ENCODE results near the gene ENTHD1. TPM values are rescaled to one million over a fixed set of nuclear protein-coding genes. Genes with fewer than 3 reads are reported as not detected.

Gene ENTHD1
- total RNA-seq, 1 donor from 2014 or later, result not detected

- no peaks in the 10 kb centered on the region for H3K36me3 Mint-ChIP-seq (ENCODE audit: low read depth)
- H3K4me1 Mint-ChIP-seq (ENCODE audit: low read depth), result peaks cover 4% of the 10 kb centered on the region
- no peak overlapping the region for H3K27ac Mint-ChIP-seq (ENCODE audit: unreplicated experiment)
- TF ChIP-seq CTCF (IDR thresholded peaks at IDR 0.05), result no peak
- H3K9me3 Mint-ChIP-seq (ENCODE audit: low read depth), result no peaks in the 10 kb centered on the region
- no peak for DNase-seq (ENCODE audit: low spot score)
- H3K4me3 Mint-ChIP-seq (ENCODE audit: unreplicated experiment), result no peak overlapping the region
- H3K27me3 Mint-ChIP-seq (ENCODE audit: low read depth), result peaks cover 25% of the 10 kb centered on the region
Observed at GRCh38 chr22:39916496-39916895, 22.9 kb upstream of the ENTHD1 start.

- H3K36me3 Mint-ChIP-seq (ENCODE audit: low read depth), result no peaks in the 10 kb centered on the region
- H3K27me3 Mint-ChIP-seq (ENCODE audit: low read depth), result peaks cover 21% of the 10 kb centered on the region
- H3K9me3 Mint-ChIP-seq (ENCODE audit: low read depth), result no peaks in the 10 kb centered on the region
- no peak for DNase-seq (ENCODE audit: low spot score)
- H3K27ac Mint-ChIP-seq (ENCODE audit: unreplicated experiment), result no peak overlapping the region
- H3K4me3 Mint-ChIP-seq (ENCODE audit: unreplicated experiment), result no peak overlapping the region
- H3K4me1 Mint-ChIP-seq (ENCODE audit: low read depth), result peaks cover 4% of the 10 kb centered on the region
- TF ChIP-seq CTCF (IDR thresholded peaks at IDR 0.05), result no peak
Observed at GRCh38 chr22:39915295-39915726, 21.8 kb upstream of the ENTHD1 start.

GRCh38 chr22:39914584-39914983 lies 21.0 kb upstream of the ENTHD1 start:
- peaks cover 18% of the 10 kb centered on the region for H3K27me3 Mint-ChIP-seq (ENCODE audit: low read depth)
- H3K4me1 Mint-ChIP-seq (ENCODE audit: low read depth), result peaks cover 4% of the 10 kb centered on the region
- H3K4me3 Mint-ChIP-seq (ENCODE audit: unreplicated experiment), result no peak overlapping the region
- no peak for TF ChIP-seq CTCF (IDR thresholded peaks at IDR 0.05)
- H3K36me3 Mint-ChIP-seq (ENCODE audit: low read depth), result no peaks in the 10 kb centered on the region
- H3K9me3 Mint-ChIP-seq (ENCODE audit: low read depth), result no peaks in the 10 kb centered on the region
- H3K27ac Mint-ChIP-seq (ENCODE audit: unreplicated experiment), result no peak overlapping the region
- no peak for DNase-seq (ENCODE audit: low spot score)

GRCh38 chr22:39913886-39914285 lies 20.3 kb upstream of the ENTHD1 start:
- Mint-ChIP-seq H3K4me3 (ENCODE audit: unreplicated experiment) (no peak overlapping the region), H3K27me3 (ENCODE audit: low read depth) (peaks cover 19% of the 10 kb centered on the region), H3K4me1 (ENCODE audit: low read depth) (peaks cover 4% of the 10 kb centered on the region), H3K9me3 (ENCODE audit: low read depth) (no peaks in the 10 kb centered on the region), H3K36me3 (ENCODE audit: low read depth) (no peaks in the 10 kb centered on the region), H3K27ac (ENCODE audit: unreplicated experiment) (no peak overlapping the region)
- TF ChIP-seq CTCF (IDR thresholded peaks at IDR 0.05), result no peak
- DNase-seq (ENCODE audit: low spot score), result no peak

GRCh38 chr22:39913321-39913720 lies 19.8 kb upstream of the ENTHD1 start:
- Mint-ChIP-seq H3K36me3 (ENCODE audit: low read depth) (no peaks in the 10 kb centered on the region), H3K27ac (ENCODE audit: unreplicated experiment) (no peak overlapping the region), H3K4me1 (ENCODE audit: low read depth) (peaks cover 4% of the 10 kb centered on the region), H3K9me3 (ENCODE audit: low read depth) (no peaks in the 10 kb centered on the region), H3K4me3 (ENCODE audit: unreplicated experiment) (no peak overlapping the region), H3K27me3 (ENCODE audit: low read depth) (peaks cover 23% of the 10 kb centered on the region)
- DNase-seq (ENCODE audit: low spot score), result no peak
- TF ChIP-seq CTCF (IDR thresholded peaks at IDR 0.05), result no peak
